RWPE1 (cell line): Measurements from ENCODE around the gene CHTF8.

Experiments used
- CTCF ChIA-PET: fragments of 350-600 bp; sonication (Branson Sonifier 250); formaldehyde crosslinking; extraction: SDS; loops from one replicate; lab custom pipeline; 2021; lab: Yijun Ruan, JAX
- POLR2A ChIA-PET: fragments of 400-600 bp; formaldehyde crosslinking; extraction: SDS; loops from one replicate; lab custom pipeline; 2020; ENCODE audit warnings: antibody characterized with exemption; ENCODE audit not compliant: low non-redundant PET; lab: Yijun Ruan, JAX
- DNase-seq: peaks from one replicate; pipeline ENCODE4 v3.0.0; 2012; ENCODE audit warnings: low spot score
- H3K27ac ChIP-seq: fragments of 450-650 bp; 2 replicates; pipeline ENCODE4 v1.5.1; 2017
- TF ChIP-seq, protein P1 (sequence below): fragments of 450-650 bp; conservative IDR thresholded peaks from 2 replicates; pipeline ENCODE4 v1.5.1; 2017; ENCODE audit warnings: low read depth, mild to moderate bottlenecking

The CHTF8 gene

GRCh38 chr16:69111216-69111875 is 21.0 kb downstream of the CHTF8 start:
- no peak for DNase-seq
- H3K27ac ChIP-seq, result peak overlapping the region; percentile 56
- ChIA-PET POLR2A (no interaction called here), CTCF (interaction anchor here (0.5 to 3.2 kb wide), 4 partner anchors 13 to 224 kb away, joined by 3 to 36 read pairs (median 4); no protein-coding TSS in a partner anchor)
- TF ChIP-seq, protein P1, sequence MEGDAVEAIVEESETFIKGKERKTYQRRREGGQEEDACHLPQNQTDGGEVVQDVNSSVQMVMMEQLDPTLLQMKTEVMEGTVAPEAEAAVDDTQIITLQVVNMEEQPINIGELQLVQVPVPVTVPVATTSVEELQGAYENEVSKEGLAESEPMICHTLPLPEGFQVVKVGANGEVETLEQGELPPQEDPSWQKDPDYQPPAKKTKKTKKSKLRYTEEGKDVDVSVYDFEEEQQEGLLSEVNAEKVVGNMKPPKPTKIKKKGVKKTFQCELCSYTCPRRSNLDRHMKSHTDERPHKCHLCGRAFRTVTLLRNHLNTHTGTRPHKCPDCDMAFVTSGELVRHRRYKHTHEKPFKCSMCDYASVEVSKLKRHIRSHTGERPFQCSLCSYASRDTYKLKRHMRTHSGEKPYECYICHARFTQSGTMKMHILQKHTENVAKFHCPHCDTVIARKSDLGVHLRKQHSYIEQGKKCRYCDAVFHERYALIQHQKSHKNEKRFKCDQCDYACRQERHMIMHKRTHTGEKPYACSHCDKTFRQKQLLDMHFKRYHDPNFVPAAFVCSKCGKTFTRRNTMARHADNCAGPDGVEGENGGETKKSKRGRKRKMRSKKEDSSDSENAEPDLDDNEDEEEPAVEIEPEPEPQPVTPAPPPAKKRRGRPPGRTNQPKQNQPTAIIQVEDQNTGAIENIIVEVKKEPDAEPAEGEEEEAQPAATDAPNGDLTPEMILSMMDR, result no peak

DNA sequence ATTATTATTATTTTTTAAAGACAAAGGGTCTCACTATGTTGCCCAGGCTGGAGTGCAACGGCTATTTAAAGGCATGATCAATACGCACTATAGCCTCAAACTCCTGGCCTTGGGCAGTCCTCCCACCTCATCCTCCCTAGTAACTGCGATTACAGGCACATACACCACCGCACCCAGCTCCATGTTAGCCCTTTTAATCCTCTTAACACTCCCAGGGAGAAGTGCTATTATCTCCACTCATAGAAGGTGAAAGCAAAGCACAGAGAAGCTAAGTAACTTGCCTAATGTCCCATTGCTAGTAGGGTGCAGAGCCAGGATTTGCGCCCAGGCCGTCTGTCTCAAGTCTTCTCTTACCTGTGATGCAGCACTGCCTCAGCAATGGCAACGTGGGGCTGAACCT is 22.0 kb downstream of the CHTF8 start:
- no peak for DNase-seq
- POLR2A ChIA-PET, result no interaction called here
- H3K27ac ChIP-seq, result no peak overlapping the region
- TF ChIP-seq, protein P1, result no peak
- CTCF ChIA-PET, result interaction anchor here (0.6 to 1.1 kb wide), 2 partner anchors 36 to 167 kb away, joined by 3 to 5 read pairs; no protein-coding TSS in a partner anchor

GRCh38 chr16:69109486-69110270 is 22.7 kb downstream of the CHTF8 start:
- CTCF ChIA-PET, result interaction anchor here (0.6 kb wide), 1 partner anchor 166 kb away, joined by 5 read pairs; no protein-coding TSS in a partner anchor
- POLR2A ChIA-PET, result no interaction called here
- peak overlapping the region; percentile 37; the same call in 1 of the 2 replicates for H3K27ac ChIP-seq
- TF ChIP-seq, protein P1, result no peak
- DNase-seq, result no peak

DNA sequence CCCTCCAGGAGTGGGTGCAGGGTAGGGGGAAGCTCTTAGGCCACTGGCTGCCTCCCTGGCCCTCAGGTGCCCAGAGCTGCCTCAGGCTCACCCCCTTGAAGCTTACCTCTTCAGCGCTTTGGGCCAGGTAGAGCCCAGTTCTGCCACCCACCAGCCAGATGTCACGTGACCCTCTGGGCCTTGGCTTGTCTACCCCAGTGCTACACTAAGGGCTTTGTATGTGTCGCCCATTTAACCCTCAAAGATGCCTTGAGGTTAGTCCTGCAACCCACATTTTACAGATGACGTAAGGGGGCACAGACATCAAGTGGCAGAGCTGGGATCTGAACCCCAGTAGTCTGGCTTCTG is 23.5 kb downstream of the CHTF8 start:
- no peak for DNase-seq
- TF ChIP-seq, protein P1, result no peak
- CTCF ChIA-PET, result interaction anchor here (0.7 to 0.9 kb wide), 2 partner anchors 16 to 580 kb away, joined by 3 read pairs; no protein-coding TSS in a partner anchor
- peak overlapping the region; percentile 37 for H3K27ac ChIP-seq
- POLR2A ChIA-PET, result no interaction called here

DNA sequence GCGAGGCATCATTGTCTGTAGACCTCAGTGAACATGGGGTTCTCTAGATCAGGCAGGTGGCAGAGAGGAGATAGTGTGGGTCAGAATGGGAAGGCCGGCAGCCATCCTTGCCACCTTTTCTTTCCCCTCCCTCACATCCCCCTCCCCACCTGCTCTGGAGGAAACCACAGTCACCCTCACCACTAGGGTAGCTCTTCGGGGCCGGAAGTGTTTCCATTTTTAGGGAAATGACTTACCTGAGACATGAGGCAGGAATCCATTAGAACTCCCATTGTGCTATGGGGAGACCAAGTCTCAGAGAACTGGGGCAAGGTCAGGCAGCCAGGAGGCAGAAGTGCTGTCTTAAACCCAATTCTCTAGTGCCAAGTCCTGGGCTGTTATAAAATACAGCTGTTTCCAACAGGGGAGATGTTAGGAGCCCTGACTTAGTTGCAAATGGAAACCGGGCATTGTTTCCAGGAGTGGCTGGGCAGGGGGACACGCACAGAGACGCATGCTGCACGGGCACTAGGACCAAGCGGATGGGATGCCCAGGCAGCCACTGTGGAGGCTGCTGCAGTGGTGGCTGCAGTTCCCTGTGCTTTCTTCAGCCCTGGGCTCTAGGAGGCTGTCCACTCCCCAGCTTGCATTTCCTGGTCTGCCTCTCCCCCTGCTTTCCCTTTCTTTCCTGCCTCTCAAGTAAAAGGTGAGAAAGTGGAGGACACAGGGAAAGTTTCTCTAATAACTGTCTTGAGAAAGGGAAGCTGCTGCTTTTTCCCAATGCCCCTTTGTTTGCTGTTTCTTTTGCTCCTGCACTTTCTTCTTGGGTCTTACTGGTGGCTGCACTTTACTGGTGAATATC is 24.1 kb downstream of the CHTF8 start:
- ChIA-PET POLR2A (no interaction called here), CTCF (interaction anchor here (0.5 to 1.4 kb wide), 9 partner anchors 9 to 713 kb away, joined by 3 to 7 read pairs (median 3); no protein-coding TSS in a partner anchor)
- H3K27ac ChIP-seq, result peak overlapping the region; percentile 37
- no peak for DNase-seq
- TF ChIP-seq, protein P1, result no peak
